ENCODE data around the gene COL23A1.

- TF ChIP-seq CTCF (IDR thresholded peaks at IDR 0.05) (no peak), POLR2AphosphoS5 (IDR thresholded peaks at IDR 0.05) (no peak), EP300 (IDR thresholded peaks at IDR 0.05) (no peak)
Observed at GRCh38 chr5:178372142-178372571, 218.0 kb downstream of the COL23A1 start.
